Jurkat, Clone E6-1 (cell line): ENCODE results near the gene DPP10.

Experiments
- DNase-seq: peaks from one replicate; pipeline ENCODE4 v3.0.0-alpha.2; 2011; ENCODE audit warnings: low read depth, low spot score
- H3K4me3 ChIP-seq: 2 replicates; pipeline ENCODE4 v1.5.1; 2011; ENCODE audit warnings: mild to moderate bottlenecking, low read length, control low read depth, moderate library complexity

Gene DPP10

GRCh38 chr2:115842306-115842705 lies 1399.9 kb downstream of the DPP10 start:
- no peak overlapping the region for H3K4me3 ChIP-seq
- DNase-seq, result no peak

- no peak overlapping the region for H3K4me3 ChIP-seq
- DNase-seq, result no peak
Measured at GRCh38 chr2:115848192-115848591, 1405.8 kb downstream of the DPP10 start.

GRCh38 chr2:115867024-115867423 lies 1424.6 kb downstream of the DPP10 start:
- no peak overlapping the region for H3K4me3 ChIP-seq
- no peak for DNase-seq

- H3K4me3 ChIP-seq, result no peak overlapping the region
- no peak for DNase-seq
Measured at GRCh38 chr2:115874427-115874826, 1432.0 kb downstream of the DPP10 start.

- H3K4me3 ChIP-seq, result no peak overlapping the region
- DNase-seq, result peak; percentile 7
Measured at GRCh38 chr2:115880558-115880957, 1438.1 kb downstream of the DPP10 start.

- no peak for DNase-seq
Measured at GRCh38 chr2:115887209-115887776, 1444.9 kb downstream of the DPP10 start.

More at GRCh38 chr2:115887209-115887776, 1444.9 kb downstream of the DPP10 start:
- no peak overlapping the region for H3K4me3 ChIP-seq
